HEK293 (cell line): Measurements from ENCODE around the gene RNF31.

Experiments used
- CTCF ChIA-PET: fragments of 350-600 bp; formaldehyde crosslinking; extraction: SDS; loops from one replicate; lab custom pipeline; 2021; ENCODE audit warnings: antibody characterized with exemption; lab: Yijun Ruan, JAX
- POLR2A ChIA-PET: fragments of 300-600 bp; formaldehyde crosslinking; extraction: SDS; loops from one replicate; lab custom pipeline; 2020; ENCODE audit warnings: antibody characterized with exemption, inconsistent platforms; lab: Yijun Ruan, JAX
- H3K27ac ChIP-seq: fragments of 200-500 bp; sonication (Bioruptor generic); 2 replicates; pipeline ENCODE4 v1.5.1; 2014; ENCODE audit warnings: low read depth, low read length, control low read depth, inconsistent platforms; ENCODE audit errors: extremely low read depth
- H3K36me3 ChIP-seq, 2 experiments: fragments of 200-500 bp in 1 of 2; sonication (Bioruptor generic) in 1 of 2; 1 replicate in 1 of 2; 2 replicates in 1 of 2; pipeline ENCODE4 v1.5.1; 2014 to 2017; ENCODE audit warnings: inconsistent platforms in 2 of 2, low read length in 2 of 2; ENCODE audit not compliant: control insufficient read depth in 2 of 2, insufficient read depth in 1 of 2
- H3K4me1 ChIP-seq: fragments of 200-500 bp; sonication (Bioruptor generic); 2 replicates; pipeline ENCODE4 v1.5.1; 2014; ENCODE audit warnings: mild to moderate bottlenecking, low read length, inconsistent platforms; ENCODE audit not compliant: control insufficient read depth, insufficient read depth
- H3K4me3 ChIP-seq: 2 replicates; pipeline ENCODE4 v1.5.1; 2011; ENCODE audit warnings: low read depth, mild to moderate bottlenecking, control low read depth, low read length, moderate library complexity
- H3K9me3 ChIP-seq: fragments of 200-500 bp; sonication (Bioruptor generic); 2 replicates; pipeline ENCODE4 v1.5.1; 2014; ENCODE audit warnings: low read depth, low read length, inconsistent platforms; ENCODE audit not compliant: control insufficient read depth, insufficient read depth
- GLIS1 ChIP-seq: fragments of 450-650 bp; formaldehyde crosslinking; IDR thresholded peaks from 2 replicates; pipeline ENCODE4 v1.5.1; 2016; ENCODE audit warnings: missing biosample characterization, missing genetic modification characterization
- GLIS2 ChIP-seq: fragments of 450-650 bp; formaldehyde crosslinking; IDR thresholded peaks from 2 replicates; pipeline ENCODE4 v1.5.1; 2016; ENCODE audit warnings: missing biosample characterization, missing genetic modification characterization
- KLF7 ChIP-seq: fragments of 450-650 bp; formaldehyde crosslinking; IDR thresholded peaks from 2 replicates; pipeline ENCODE4 v1.5.1; 2016; ENCODE audit warnings: missing biosample characterization, missing genetic modification characterization, borderline replicate concordance
- KLF8 ChIP-seq: fragments of 450-650 bp; formaldehyde crosslinking; IDR thresholded peaks from 2 replicates; pipeline ENCODE4 v1.5.1; 2016; ENCODE audit warnings: missing biosample characterization, missing genetic modification characterization
- ZBTB48 ChIP-seq: fragments of 450-650 bp; formaldehyde crosslinking; IDR thresholded peaks from 2 replicates; pipeline ENCODE4 v1.5.1; 2016; ENCODE audit warnings: missing biosample characterization, missing genetic modification characterization
- ZNF114 ChIP-seq: fragments of 450-650 bp; formaldehyde crosslinking; IDR thresholded peaks from 2 replicates; pipeline ENCODE4 v1.5.0; 2017; ENCODE audit warnings: missing biosample characterization, missing genetic modification characterization
- ZNF138 ChIP-seq: fragments of 450-650 bp; formaldehyde crosslinking; IDR thresholded peaks from 2 replicates; pipeline ENCODE4 v1.5.1; 2016; ENCODE audit warnings: missing biosample characterization, missing genetic modification characterization, borderline replicate concordance
- ZNF202 ChIP-seq: fragments of 450-650 bp; formaldehyde crosslinking; IDR thresholded peaks from 2 replicates; pipeline ENCODE4 v1.5.1; 2016; ENCODE audit warnings: missing biosample characterization, missing genetic modification characterization, borderline replicate concordance
- ZNF423 ChIP-seq: fragments of 450-650 bp; formaldehyde crosslinking; IDR thresholded peaks from 2 replicates; pipeline ENCODE4 v1.5.1; 2016; ENCODE audit warnings: missing biosample characterization, missing genetic modification characterization
- ZNF585B ChIP-seq: fragments of 450-650 bp; formaldehyde crosslinking; IDR thresholded peaks from 2 replicates; pipeline ENCODE4 v1.5.1; 2016; ENCODE audit warnings: missing biosample characterization, missing genetic modification characterization
- ZNF610 ChIP-seq: fragments of 450-650 bp; formaldehyde crosslinking; IDR thresholded peaks from 2 replicates; pipeline ENCODE4 v1.5.1; 2016; ENCODE audit warnings: missing biosample characterization, missing genetic modification characterization, borderline replicate concordance
- ZSCAN16 ChIP-seq: fragments of 450-650 bp; formaldehyde crosslinking; IDR thresholded peaks from 2 replicates; pipeline ENCODE4 v1.5.1; 2016; ENCODE audit warnings: missing biosample characterization, missing genetic modification characterization
- TF ChIP-seq, protein P1 (sequence below): fragments of 450-650 bp; formaldehyde crosslinking; IDR thresholded peaks from 2 replicates; pipeline ENCODE4 v1.5.1; 2016; ENCODE audit warnings: missing biosample characterization, missing genetic modification characterization
- TF ChIP-seq, protein P2 (sequence below): fragments of 450-650 bp; formaldehyde crosslinking; IDR thresholded peaks from 2 replicates; pipeline ENCODE4 v1.5.1; 2016; ENCODE audit warnings: missing biosample characterization, missing genetic modification characterization, low read depth
- TF ChIP-seq, protein P3 (sequence below): fragments of 450-650 bp; formaldehyde crosslinking; IDR thresholded peaks from 2 replicates; pipeline ENCODE4 v1.5.1; 2016; ENCODE audit warnings: missing biosample characterization, missing genetic modification characterization
- TF ChIP-seq, protein P4 (sequence below): fragments of 450-650 bp; IDR thresholded peaks from 2 replicates; pipeline ENCODE4 v1.5.1; 2018; ENCODE audit warnings: missing biosample characterization, missing genetic modification characterization

The RNF31 gene

DNA sequence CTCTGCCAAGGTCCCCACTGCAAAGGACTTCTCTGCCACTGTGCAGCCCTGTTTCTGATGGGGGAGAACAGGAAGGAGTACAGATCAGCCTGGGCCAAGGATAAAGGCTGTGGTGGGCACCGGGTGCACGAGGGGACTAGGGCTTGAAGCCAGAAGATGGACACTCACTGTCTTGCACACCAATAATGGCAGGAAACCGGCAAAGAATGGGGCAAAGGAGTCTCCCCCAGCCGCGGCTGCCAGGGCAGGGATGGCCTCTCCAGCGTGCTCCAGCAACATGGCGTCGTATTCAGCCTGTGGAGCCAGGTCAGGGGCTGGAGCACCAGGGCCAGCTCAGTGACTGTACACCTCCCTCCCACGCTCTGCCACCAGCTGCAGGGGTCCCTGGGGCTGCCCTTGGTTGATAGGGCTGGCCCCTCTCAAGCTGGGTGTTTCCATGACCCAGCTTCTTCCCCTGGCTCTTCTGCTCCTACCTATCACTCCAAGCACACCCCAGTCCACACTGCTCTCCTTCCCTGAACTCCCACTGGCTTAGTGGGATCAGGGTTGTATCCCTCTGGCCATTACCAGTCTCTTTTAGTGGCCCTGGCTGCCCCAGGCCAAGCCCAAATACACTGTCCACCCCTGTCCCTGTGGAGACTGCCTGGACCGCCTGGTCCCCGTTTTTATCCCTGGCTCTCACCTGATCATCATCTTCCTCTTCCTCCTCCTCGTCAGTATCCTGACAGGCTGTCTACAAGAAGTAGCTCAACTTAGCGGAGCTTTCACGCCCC, 35.0 kb downstream of the RNF31 start:
- POLR2A ChIA-PET, result no interaction called here
- no peak overlapping the region for H3K4me3 ChIP-seq

DNA sequence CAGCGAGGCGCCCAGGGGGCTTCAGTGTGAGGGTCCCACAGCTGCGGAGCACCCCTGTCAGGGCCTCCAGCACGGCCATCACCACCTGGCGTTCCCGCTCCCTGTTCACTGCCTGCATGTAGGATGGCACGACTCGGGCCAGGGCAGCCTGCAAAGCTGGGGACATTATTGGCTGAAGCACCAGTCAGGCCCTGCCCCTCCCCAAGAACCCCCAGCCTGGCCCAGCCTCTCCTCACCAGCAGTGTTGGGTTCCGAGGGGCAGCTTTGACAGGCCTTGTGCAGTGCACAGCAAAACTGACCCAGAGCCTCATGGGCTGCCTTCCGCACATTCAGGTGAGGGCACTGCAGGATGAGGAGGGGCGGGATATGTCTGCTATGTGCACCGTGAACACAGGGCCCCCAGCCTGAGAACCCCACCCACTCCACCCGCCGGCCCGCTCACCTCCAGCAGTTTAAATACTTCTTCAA, 35.8 kb downstream of the RNF31 start:
- Histone ChIP-seq H3K36me3 (peaks cover 0 to 97% of the 10 kb centered on the region in 2 experiments; a peak in 2 of 3 replicates), H3K27ac (no peak overlapping the region), H3K9me3 (no peaks in the 10 kb centered on the region), H3K4me1 (peaks cover 5% of the 10 kb centered on the region; the same call in 1 of the 2 replicates), H3K4me3 (no peak overlapping the region)
- TF ChIP-seq ZSCAN16 (tag by site-specific recombination) (no peak), GLIS2 (tag by site-specific recombination) (no peak), ZBTB48 (tag by site-specific recombination) (no peak), KLF7 (no peak), GLIS1 (tag by site-specific recombination) (no peak), ZNF138 (no peak), ZNF114 (tag by site-specific recombination) (no peak), ZNF202 (tag by site-specific recombination) (no peak), ZNF585B (tag by site-specific recombination) (no peak), ZNF610 (tag by site-specific recombination) (no peak)
- TF ChIP-seq, protein P1, sequence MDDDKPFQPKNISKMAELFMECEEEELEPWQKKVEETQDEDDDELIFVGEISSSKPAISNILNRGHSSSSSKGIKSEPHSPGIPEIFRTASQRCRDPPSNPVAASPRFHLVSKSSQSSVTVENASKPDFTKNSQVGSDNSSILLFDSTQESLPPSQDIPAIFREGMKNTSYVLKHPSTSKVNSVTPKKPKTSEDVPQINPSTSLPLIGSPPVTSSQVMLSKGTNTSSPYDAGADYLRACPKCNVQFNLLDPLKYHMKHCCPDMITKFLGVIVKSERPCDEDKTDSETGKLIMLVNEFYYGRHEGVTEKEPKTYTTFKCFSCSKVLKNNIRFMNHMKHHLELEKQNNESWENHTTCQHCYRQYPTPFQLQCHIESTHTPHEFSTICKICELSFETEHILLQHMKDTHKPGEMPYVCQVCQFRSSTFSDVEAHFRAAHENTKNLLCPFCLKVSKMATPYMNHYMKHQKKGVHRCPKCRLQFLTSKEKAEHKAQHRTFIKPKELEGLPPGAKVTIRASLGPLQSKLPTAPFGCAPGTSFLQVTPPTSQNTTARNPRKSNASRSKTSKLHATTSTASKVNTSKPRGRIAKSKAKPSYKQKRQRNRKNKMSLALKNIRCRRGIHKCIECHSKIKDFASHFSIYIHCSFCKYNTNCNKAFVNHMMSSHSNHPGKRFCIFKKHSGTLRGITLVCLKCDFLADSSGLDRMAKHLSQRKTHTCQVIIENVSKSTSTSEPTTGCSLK (tag by site-specific recombination), result no peak
- TF ChIP-seq, protein P2, sequence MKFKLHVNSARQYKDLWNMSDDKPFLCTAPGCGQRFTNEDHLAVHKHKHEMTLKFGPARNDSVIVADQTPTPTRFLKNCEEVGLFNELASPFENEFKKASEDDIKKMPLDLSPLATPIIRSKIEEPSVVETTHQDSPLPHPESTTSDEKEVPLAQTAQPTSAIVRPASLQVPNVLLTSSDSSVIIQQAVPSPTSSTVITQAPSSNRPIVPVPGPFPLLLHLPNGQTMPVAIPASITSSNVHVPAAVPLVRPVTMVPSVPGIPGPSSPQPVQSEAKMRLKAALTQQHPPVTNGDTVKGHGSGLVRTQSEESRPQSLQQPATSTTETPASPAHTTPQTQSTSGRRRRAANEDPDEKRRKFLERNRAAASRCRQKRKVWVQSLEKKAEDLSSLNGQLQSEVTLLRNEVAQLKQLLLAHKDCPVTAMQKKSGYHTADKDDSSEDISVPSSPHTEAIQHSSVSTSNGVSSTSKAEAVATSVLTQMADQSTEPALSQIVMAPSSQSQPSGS (tag by site-specific recombination), result no peak
- POLR2A ChIA-PET, result no interaction called here
- CTCF ChIA-PET, result no interaction called here

More for the DNA sequence above, 35.0 kb downstream of the RNF31 start:
- Histone ChIP-seq H3K4me1 (no peaks in the 10 kb centered on the region), H3K9me3 (no peaks in the 10 kb centered on the region), H3K27ac (no peak overlapping the region), H3K36me3 (peaks cover 0 to 98% of the 10 kb centered on the region in 2 experiments; a peak in 2 of 3 replicates)
- CTCF ChIA-PET, result no interaction called here
- TF ChIP-seq KLF8 (tag by site-specific recombination) (no peak), ZNF423 (tag by site-specific recombination) (no peak)
- TF ChIP-seq, protein P3, sequence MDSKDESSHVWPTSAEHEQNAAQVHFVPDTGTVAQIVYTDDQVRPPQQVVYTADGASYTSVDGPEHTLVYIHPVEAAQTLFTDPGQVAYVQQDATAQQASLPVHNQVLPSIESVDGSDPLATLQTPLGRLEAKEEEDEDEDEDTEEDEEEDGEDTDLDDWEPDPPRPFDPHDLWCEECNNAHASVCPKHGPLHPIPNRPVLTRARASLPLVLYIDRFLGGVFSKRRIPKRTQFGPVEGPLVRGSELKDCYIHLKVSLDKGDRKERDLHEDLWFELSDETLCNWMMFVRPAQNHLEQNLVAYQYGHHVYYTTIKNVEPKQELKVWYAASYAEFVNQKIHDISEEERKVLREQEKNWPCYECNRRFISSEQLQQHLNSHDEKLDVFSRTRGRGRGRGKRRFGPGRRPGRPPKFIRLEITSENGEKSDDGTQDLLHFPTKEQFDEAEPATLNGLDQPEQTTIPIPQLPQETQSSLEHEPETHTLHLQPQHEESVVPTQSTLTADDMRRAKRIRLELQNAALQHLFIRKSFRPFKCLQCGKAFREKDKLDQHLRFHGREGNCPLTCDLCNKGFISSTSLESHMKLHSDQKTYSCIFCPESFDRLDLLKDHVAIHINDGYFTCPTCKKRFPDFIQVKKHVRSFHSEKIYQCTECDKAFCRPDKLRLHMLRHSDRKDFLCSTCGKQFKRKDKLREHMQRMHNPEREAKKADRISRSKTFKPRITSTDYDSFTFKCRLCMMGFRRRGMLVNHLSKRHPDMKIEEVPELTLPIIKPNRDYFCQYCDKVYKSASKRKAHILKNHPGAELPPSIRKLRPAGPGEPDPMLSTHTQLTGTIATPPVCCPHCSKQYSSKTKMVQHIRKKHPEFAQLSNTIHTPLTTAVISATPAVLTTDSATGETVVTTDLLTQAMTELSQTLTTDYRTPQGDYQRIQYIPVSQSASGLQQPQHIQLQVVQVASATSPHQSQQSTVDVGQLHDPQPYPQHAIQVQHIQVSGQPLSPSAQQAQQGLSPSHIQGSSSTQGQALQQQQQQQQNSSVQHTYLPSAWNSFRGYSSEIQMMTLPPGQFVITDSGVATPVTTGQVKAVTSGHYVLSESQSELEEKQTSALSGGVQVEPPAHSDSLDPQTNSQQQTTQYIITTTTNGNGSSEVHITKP (tag by site-specific recombination), result no peak
- TF ChIP-seq, protein P4, sequence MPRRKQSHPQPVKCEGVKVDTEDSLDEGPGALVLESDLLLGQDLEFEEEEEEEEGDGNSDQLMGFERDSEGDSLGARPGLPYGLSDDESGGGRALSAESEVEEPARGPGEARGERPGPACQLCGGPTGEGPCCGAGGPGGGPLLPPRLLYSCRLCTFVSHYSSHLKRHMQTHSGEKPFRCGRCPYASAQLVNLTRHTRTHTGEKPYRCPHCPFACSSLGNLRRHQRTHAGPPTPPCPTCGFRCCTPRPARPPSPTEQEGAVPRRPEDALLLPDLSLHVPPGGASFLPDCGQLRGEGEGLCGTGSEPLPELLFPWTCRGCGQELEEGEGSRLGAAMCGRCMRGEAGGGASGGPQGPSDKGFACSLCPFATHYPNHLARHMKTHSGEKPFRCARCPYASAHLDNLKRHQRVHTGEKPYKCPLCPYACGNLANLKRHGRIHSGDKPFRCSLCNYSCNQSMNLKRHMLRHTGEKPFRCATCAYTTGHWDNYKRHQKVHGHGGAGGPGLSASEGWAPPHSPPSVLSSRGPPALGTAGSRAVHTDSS (tag by site-specific recombination), result peak; percentile 62
